ENCODE data around the gene MRPL38. TPM values are rescaled to one million over a fixed set of nuclear protein-coding genes. Genes with fewer than 3 reads are reported as not detected.

MRPL38 gene
- total and polyA plus RNA-seq, 2 of the 8 experiments (the other 6 are each of a cell fraction or from before 2014, with no cell fraction given), result 78.4 to 125 TPM

- no peak overlapping the region for H2AK5ac ChIP-seq (ENCODE audit: low read depth, low read length)
- no peaks in the 10 kb centered on the region for H3K9me3 ChIP-seq (ENCODE audit: insufficient read depth in 2 of 2, low read depth in 1 of 2, low read length in 1 of 2)
- no peak overlapping the region for H2BK5ac ChIP-seq (ENCODE audit: low read depth, low read length)
- no peak overlapping the region for H4K8ac ChIP-seq (ENCODE audit: extremely low read depth, insufficient read depth, low read length)
- H4K20me1 ChIP-seq (replicated peaks in 1 of 2; ENCODE audit: control insufficient read depth in 1 of 2, insufficient read depth in 2 of 2, low read length in 2 of 2), result no peaks in the 10 kb centered on the region
- no peak overlapping the region for H4K91ac ChIP-seq (replicated peaks; ENCODE audit: insufficient read length, low read length)
- no peak overlapping the region for H3K56ac ChIP-seq (replicated peaks; ENCODE audit: insufficient read length, low read depth, low read length)
- no peak overlapping the region for H4K5ac ChIP-seq (ENCODE audit: insufficient read length, low read depth, low read length)
- DNase-seq (ENCODE audit: low read depth in 1 of 2, low spot score in 2 of 2) (no peak), FAIRE-seq (no peak)
- ChIA-PET CTCF (ENCODE audit: partially characterized antibody) (interaction anchor here (0.5 to 51.3 kb wide), 11 partner anchors 8 to 257 kb away, joined by 3 to 885 read pairs (median 6); partner anchors contain the start of genes CDK3 and TRIM65), POLR2A (ENCODE audit: partially characterized antibody) (interaction anchor here (0.9 to 3.0 kb wide), 11 partner anchors 10 to 170 kb away, joined by 3 to 16 read pairs (median 4); partner anchors contain the start of genes FBF1 and TRIM65)
- H3K18ac ChIP-seq (ENCODE audit: extremely low read depth, low read length), result no peak overlapping the region
- 92% methylated on average over 11 of the region's 11 CpGs; no CpG with 5 or more reads in 1 of the 2 experiments for WGBS, 2 experiments (ENCODE audit: extremely low coverage in 1 of 2, insufficient coverage in 1 of 2, insufficient read length in 1 of 2, insufficient replicate concordance in 2 of 2, low coverage in 1 of 2, low lambda C conversion rate in 2 of 2, missing lambda C conversion rate in 1 of 2)
- no peak overlapping the region for H3K4ac ChIP-seq (replicated peaks; ENCODE audit: insufficient read length, low read depth, low read length)
- H3K4me1 ChIP-seq (replicated peaks in 1 of 4; ENCODE audit: control insufficient read depth in 3 of 4, insufficient read depth in 4 of 4, low read length in 3 of 4), result no peaks in the 10 kb centered on the region; a peak in 2 of 7 replicates
- H3K14ac ChIP-seq (ENCODE audit: insufficient read length), result no peak overlapping the region
- no peaks in the 10 kb centered on the region for H3K23me2 ChIP-seq (ENCODE audit: low read depth, low read length)
- no peak overlapping the region for H2BK12ac ChIP-seq (ENCODE audit: low read depth, low read length)
- no peak overlapping the region for H2BK15ac ChIP-seq (ENCODE audit: low read length)
- no peak overlapping the region for H2AFZ ChIP-seq (ENCODE audit: low read length)
- no peak overlapping the region for H2BK20ac ChIP-seq (ENCODE audit: low read length)
- H3K79me2 ChIP-seq (ENCODE audit: control insufficient read depth in 1 of 2, insufficient read depth in 2 of 2, low read length in 2 of 2), result no peaks in the 10 kb centered on the region
- no peaks in the 10 kb centered on the region for H3K27me3 ChIP-seq (replicated peaks in 1 of 4; ENCODE audit: control insufficient read depth in 3 of 4, extremely low read depth in 1 of 4, insufficient read depth in 3 of 4, low read length in 3 of 4)
- no peak overlapping the region for H3K9ac ChIP-seq (replicated peaks in 1 of 4; ENCODE audit: extremely low read depth in 1 of 4, low read depth in 3 of 4, low read length in 3 of 4)
- no peak overlapping the region for H3K4me3 ChIP-seq (ENCODE audit: extremely low read depth in 1 of 4, insufficient read depth in 2 of 4, low read depth in 3 of 4, low read length in 4 of 4)
- no peak overlapping the region for H2BK120ac ChIP-seq (replicated peaks; ENCODE audit: low read depth, low read length)
- H3K36me3 ChIP-seq (ENCODE audit: control insufficient read depth in 2 of 4, insufficient read depth in 4 of 4, low read length in 3 of 4), result 0 out of 8 replicates have a peak, but pooled peaks cover 0 to 3% (median 0%) of the 10 kb centered on the region in 4 experiments
- no peak overlapping the region for H3K23ac ChIP-seq (ENCODE audit: insufficient read length)
- H3K79me1 ChIP-seq (ENCODE audit: low read depth, low read length), result no peaks in the 10 kb centered on the region
- no peak overlapping the region for H3K4me2 ChIP-seq (ENCODE audit: insufficient read depth in 1 of 2, low read depth in 2 of 2, low read length in 2 of 2)
- H3K27ac ChIP-seq (ENCODE audit: low read depth, low read length), result no peak overlapping the region
- no peak for TF ChIP-seq ZNF274 (IDR thresholded peaks at IDR 0.05; ENCODE audit: borderline replicate concordance, extremely low read depth, low read length)
- no peak for TF ChIP-seq RXRA (IDR thresholded peaks at IDR 0.05; ENCODE audit: insufficient read depth, low read depth, low read length)
- TF ChIP-seq KDM1A (IDR thresholded peaks at IDR 0.05; ENCODE audit: borderline replicate concordance, low read length), result no peak
- no peak for TF ChIP-seq RNF2 (IDR thresholded peaks at IDR 0.05; ENCODE audit: borderline replicate concordance, low read depth, low read length, missing control alignments, poor library complexity, severe bottlenecking)
- TF ChIP-seq FOSL1 (IDR thresholded peaks at IDR 0.05; ENCODE audit: insufficient read depth, low read depth, low read length), result no peak
- TF ChIP-seq POLR2A (IDR thresholded peaks at IDR 0.05; ENCODE audit: control extremely low read depth in 1 of 2, low read depth in 2 of 2, low read length in 2 of 2), result no peak
- no peak for TF ChIP-seq EZH2 (IDR thresholded peaks at IDR 0.05; ENCODE audit: low read depth, low read length, severe bottlenecking)
- TF ChIP-seq ATF2 (IDR thresholded peaks at IDR 0.05; ENCODE audit: low read length), result no peak
- no peak for TF ChIP-seq E2F6 (IDR thresholded peaks at IDR 0.05)
- no peak for TF ChIP-seq MAX (IDR thresholded peaks at IDR 0.05)
Measured at GRCh38 chr17:75909812-75910274, 5.2 kb upstream of the MRPL38 start.
